K562 (cell line): ENCODE data around the gene PDCD7.

Experiments
- CCAR2 ChIP-seq: fragments of 200-400 bp; formaldehyde crosslinking; IDR thresholded peaks from 2 replicates; pipeline ENCODE4 v1.6.1; 2017; ENCODE audit warnings: mild to moderate bottlenecking, low read depth, low read length
- CTCF ChIP-seq, 3 experiments: IDR thresholded peaks in 2 of 3; conservative IDR thresholded peaks in 1 of 3; 2 replicates each; pipeline ENCODE4 v1.5.1; 2011 to 2012; ENCODE audit warnings: low read length in 3 of 3, mild to moderate bottlenecking in 3 of 3, control low read depth in 2 of 3, improper control_type of control experiment in 1 of 3, inconsistent platforms in 1 of 3, low read depth in 1 of 3, mixed read lengths in 1 of 3, moderate library complexity in 1 of 3; ENCODE audit not compliant: insufficient read depth in 2 of 3
- ELF1 ChIP-seq: fragments of 200-800 bp; sonication (Bioruptor generic); IDR thresholded peaks from 2 replicates; pipeline ENCODE4 v1.6.1; 2016; ENCODE audit warnings: missing genetic modification characterization, missing compliant biosample characterization
- EZH2 ChIP-seq: IDR thresholded peaks from 2 replicates; pipeline ENCODE4 v1.6.1; 2012; ENCODE audit warnings: low read depth, mild to moderate bottlenecking, inconsistent platforms, low read length, borderline replicate concordance
- FOXJ3 ChIP-seq: sonication (generic); formaldehyde crosslinking; IDR thresholded peaks from 2 replicates; pipeline ENCODE4 v1.4.0; 2020; ENCODE audit warnings: mild to moderate bottlenecking, missing genetic modification reagents
- FOXM1 ChIP-seq, 2 experiments: fragments of 450-650 bp in 1 of 2; sonication (generic) in 1 of 2; formaldehyde crosslinking in 1 of 2; IDR thresholded peaks; 2 replicates each; pipeline versions ENCODE4 v1.6.1 to v1.9.0; 2017 to 2022; ENCODE audit warnings: low read depth in 2 of 2, mild to moderate bottlenecking in 2 of 2, missing genetic modification reagents in 1 of 2, moderate library complexity in 1 of 2
- GABPA ChIP-seq: fragments of 200-800 bp; sonication (Bioruptor generic); conservative IDR thresholded peaks from 2 replicates; pipeline ENCODE4 v1.6.1; 2016; ENCODE audit warnings: low read depth, missing genetic modification characterization, missing compliant biosample characterization
- MXI1 ChIP-seq: IDR thresholded peaks from 2 replicates; pipeline ENCODE4 v1.6.1; 2011; ENCODE audit warnings: low read depth, mild to moderate bottlenecking, improper control_type of control experiment, low read length
- POLR2AphosphoS5 ChIP-seq: IDR thresholded peaks from 2 replicates; pipeline ENCODE4 v1.6.1; 2011; ENCODE audit warnings: mild to moderate bottlenecking, low read depth, low read length, moderate library complexity; ENCODE audit not compliant: control insufficient read depth, insufficient read depth
- SREBF2 ChIP-seq: sonication (generic); formaldehyde crosslinking; IDR thresholded peaks from 2 replicates; pipeline ENCODE4 v1.4.0; 2020; ENCODE audit warnings: mild to moderate bottlenecking, missing genetic modification reagents

- no peak for TF ChIP-seq FOXJ3 (CRISPR knock-in tag)
- TF ChIP-seq GABPA (tag): no peak
- TF ChIP-seq EZH2: no peak
- TF ChIP-seq ELF1: no peak
- no peak for TF ChIP-seq FOXM1 (IDR thresholded peaks at IDR 0.05; ENCODE audit: low read depth)
- no peak for TF ChIP-seq FOXM1 (CRISPR knock-in tag; IDR thresholded peaks at IDR 0.05; ENCODE audit: low read depth)
- TF ChIP-seq CCAR2: no peak
- no peak for TF ChIP-seq MXI1
- no peak for TF ChIP-seq POLR2AphosphoS5
- no peak for TF ChIP-seq CTCF (IDR thresholded peaks at IDR 0.05 in 2 of 3, conservative IDR thresholded peaks at IDR 0.05 in 1 of 3; ENCODE audit: insufficient read depth in 2 of 3, low read depth in 1 of 3, low read length in 3 of 3)
- no peak for TF ChIP-seq SREBF2 (CRISPR knock-in tag)
These were observed 65.8 kb downstream of the PDCD7 start, which contains the start of gene RASL12 for GRCh38 chr15:65067645-65068402.
